ENCODE data around the gene TPRG1L. TPM values are rescaled to one million over a fixed set of nuclear protein-coding genes. Genes with fewer than 3 reads are reported as not detected.

The TPRG1L gene
- total and polyA plus RNA-seq, 8 donors = 27.3 to 42.9 (median 32.2) TPM

GRCh38 chr1:3632716-3633343, 8.0 kb downstream of the TPRG1L start:
- Histone ChIP-seq H3K9me3 (no peaks in the 10 kb centered on the region), H3K27ac (no peak overlapping the region), H3K36me3 (peaks cover 0 to 100% of the 10 kb centered on the region in 2 donors), H3K4me1 (peaks cover 0 to 9% of the 10 kb centered on the region in 2 donors), H3K27me3 (no peaks in the 10 kb centered on the region), H3K4me3 (no peak overlapping the region)
- TF ChIP-seq CTCF (IDR thresholded peaks at IDR 0.05) = no peak
- intact Hi-C loops (cut with DNase I) = no loop called here
- DNase-seq (peak in 1 of 4 donors; percentile 41), ATAC-seq (no peak)

- ATAC-seq (no peak), DNase-seq (peak in 1 of 4 donors; percentile 63)
- H3K4me3 ChIP-seq = no peak overlapping the region
- H3K4me1 ChIP-seq = peaks cover 0 to 9% of the 10 kb centered on the region in 2 donors
- H3K36me3 ChIP-seq = peaks cover 0 to 100% of the 10 kb centered on the region in 2 donors
- H3K27ac ChIP-seq = no peak overlapping the region
- no peaks in the 10 kb centered on the region for H3K9me3 ChIP-seq
- no peaks in the 10 kb centered on the region for H3K27me3 ChIP-seq
- TF ChIP-seq CTCF (IDR thresholded peaks at IDR 0.05) = no peak
- intact Hi-C loops (cut with DNase I) = no loop called here
Observed at GRCh38 chr1:3633344-3634058, 8.7 kb downstream of the TPRG1L start.

- Histone ChIP-seq H3K27me3 (no peaks in the 10 kb centered on the region), H3K36me3 (peaks cover 0 to 100% of the 10 kb centered on the region in 2 donors), H3K4me3 (no peak overlapping the region), H3K9me3 (no peaks in the 10 kb centered on the region), H3K4me1 (peaks cover 0 to 9% of the 10 kb centered on the region in 2 donors), H3K27ac (no peak overlapping the region)
- intact Hi-C loops (cut with DNase I) = no loop called here
- ATAC-seq = no peak
- peak in 1 of 4 donors; percentile 49 for DNase-seq
- no peak for TF ChIP-seq CTCF (IDR thresholded peaks at IDR 0.05)
Observed at GRCh38 chr1:3634059-3634800, 9.4 kb downstream of the TPRG1L start.

- no peaks in the 10 kb centered on the region for H3K27me3 ChIP-seq
- peaks cover 0 to 100% of the 10 kb centered on the region in 2 donors for H3K36me3 ChIP-seq
- ATAC-seq (no peak), DNase-seq (peak in 1 of 4 donors; percentile 30)
- H3K4me3 ChIP-seq = no peak overlapping the region
- no peak overlapping the region for H3K27ac ChIP-seq
- TF ChIP-seq CTCF (IDR thresholded peaks at IDR 0.05) = no peak
- H3K4me1 ChIP-seq = no peaks in the 10 kb centered on the region
- intact Hi-C loops (cut with DNase I) = no loop called here
- no peaks in the 10 kb centered on the region for H3K9me3 ChIP-seq
Observed at GRCh38 chr1:3636080-3636479, 11.3 kb downstream of the TPRG1L start.

- TF ChIP-seq CTCF (IDR thresholded peaks at IDR 0.05) = no peak
Observed at GRCh38 chr1:3636531-3636930, 11.7 kb downstream of the TPRG1L start.

More at GRCh38 chr1:3636531-3636930, 11.7 kb downstream of the TPRG1L start:
- Histone ChIP-seq H3K4me1 (no peaks in the 10 kb centered on the region), H3K9me3 (no peaks in the 10 kb centered on the region), H3K4me3 (no peak overlapping the region), H3K27me3 (no peaks in the 10 kb centered on the region), H3K27ac (no peak overlapping the region), H3K36me3 (peaks cover 0 to 100% of the 10 kb centered on the region in 2 donors)
- DNase-seq = no peak
- intact Hi-C loops (cut with DNase I) = no loop called here
- ATAC-seq = no peak
